ENCODE results near the gene ZNF438.
"Not testable (repeated sequence)": the region's sequence is repeated elsewhere in the genome, so short reads cannot be mapped to it uniquely, and the experiment has no call there.

The ZNF438 gene

GRCh38 chr10:30986053-30986555 lies 45.6 kb downstream of the ZNF438 start:
- no peak for ATAC-seq
- no peak for TF ChIP-seq GLIS3 (CRISPR knock-in tag; IDR thresholded peaks at IDR 0.05)
- TF ChIP-seq ARNTL (CRISPR knock-in tag; IDR thresholded peaks at IDR 0.05; ENCODE audit: borderline replicate concordance, low read depth), result no peak
- no peak for TF ChIP-seq ZFP30 (CRISPR knock-in tag; IDR thresholded peaks at IDR 0.05)
- no peak for TF ChIP-seq TOX (CRISPR knock-in tag; IDR thresholded peaks at IDR 0.05; ENCODE audit: borderline replicate concordance)
- no peak for TF ChIP-seq ZC3H10 (CRISPR knock-in tag; IDR thresholded peaks at IDR 0.05)
- no peak for TF ChIP-seq RARB (CRISPR knock-in tag; IDR thresholded peaks at IDR 0.05)
- TF ChIP-seq SNAI2 (CRISPR knock-in tag; IDR thresholded peaks at IDR 0.05), result no peak
- no peak for TF ChIP-seq PPARA (CRISPR knock-in tag; IDR thresholded peaks at IDR 0.05; ENCODE audit: borderline replicate concordance)
- no peak for TF ChIP-seq ESRRG (CRISPR knock-in tag; IDR thresholded peaks at IDR 0.05)
- no peak for TF ChIP-seq CSRNP3 (CRISPR knock-in tag; IDR thresholded peaks at IDR 0.05)
- no peak for TF ChIP-seq ZNF8 (CRISPR knock-in tag; IDR thresholded peaks at IDR 0.05)
- TF ChIP-seq POU6F1 (CRISPR knock-in tag; IDR thresholded peaks at IDR 0.05; ENCODE audit: borderline replicate concordance, low read depth), result no peak
- no peak for TF ChIP-seq BACH2 (CRISPR knock-in tag; IDR thresholded peaks at IDR 0.05; ENCODE audit: borderline replicate concordance)
- TF ChIP-seq ZNF565 (CRISPR knock-in tag; conservative IDR thresholded peaks at IDR 0.05; ENCODE audit: low read depth), result no peak
- TF ChIP-seq ISL1 (CRISPR knock-in tag; IDR thresholded peaks at IDR 0.05), result no peak
- no peak for TF ChIP-seq OSR1 (CRISPR knock-in tag; IDR thresholded peaks at IDR 0.05)

DNA sequence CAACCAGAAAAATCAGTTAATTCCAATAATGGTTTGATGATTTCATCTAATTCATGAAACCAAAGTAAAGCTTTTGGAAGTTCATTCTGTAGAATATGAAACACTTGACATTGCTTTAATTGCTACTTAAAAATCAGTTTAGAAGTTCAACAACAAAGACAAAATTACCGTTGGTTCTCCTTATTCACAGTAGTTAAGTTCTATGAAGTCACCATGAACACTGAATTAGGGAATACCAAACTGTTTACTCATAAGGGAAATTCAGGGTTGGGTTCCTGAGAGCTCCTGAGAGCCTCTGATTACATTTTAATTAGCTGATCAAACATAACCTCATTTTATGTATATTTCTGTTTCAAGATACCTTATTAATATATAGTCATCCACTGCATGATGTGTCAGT lies 46.2 kb downstream of the ZNF438 start:
- ATAC-seq, result no peak
- no peak for TF ChIP-seq ZC3H10 (CRISPR knock-in tag; IDR thresholded peaks at IDR 0.05)
- TF ChIP-seq CREB5 (CRISPR knock-in tag; IDR thresholded peaks at IDR 0.05; ENCODE audit: low read depth), result no peak
- no peak for TF ChIP-seq TSHZ2 (CRISPR knock-in tag; IDR thresholded peaks at IDR 0.05)
- TF ChIP-seq SNAI2 (CRISPR knock-in tag; IDR thresholded peaks at IDR 0.05), result no peak
- no peak for TF ChIP-seq BACH2 (CRISPR knock-in tag; IDR thresholded peaks at IDR 0.05; ENCODE audit: borderline replicate concordance)
- TF ChIP-seq RARB (CRISPR knock-in tag; IDR thresholded peaks at IDR 0.05), result no peak
- TF ChIP-seq OSR1 (CRISPR knock-in tag; IDR thresholded peaks at IDR 0.05), result no peak
- no peak for TF ChIP-seq PPARA (CRISPR knock-in tag; IDR thresholded peaks at IDR 0.05; ENCODE audit: borderline replicate concordance)
- no peak for TF ChIP-seq CSDC2 (CRISPR knock-in tag; IDR thresholded peaks at IDR 0.05)
- TF ChIP-seq GLIS3 (CRISPR knock-in tag; IDR thresholded peaks at IDR 0.05), result no peak
- TF ChIP-seq ZNF565 (CRISPR knock-in tag; conservative IDR thresholded peaks at IDR 0.05; ENCODE audit: low read depth), result no peak
- no peak for TF ChIP-seq TOX (CRISPR knock-in tag; IDR thresholded peaks at IDR 0.05; ENCODE audit: borderline replicate concordance)

GRCh38 chr10:30984563-30985328 lies 46.9 kb downstream of the ZNF438 start:
- no peak for ATAC-seq
- TF ChIP-seq ESRRG (CRISPR knock-in tag; IDR thresholded peaks at IDR 0.05), result no peak
- TF ChIP-seq ZC3H10 (CRISPR knock-in tag; IDR thresholded peaks at IDR 0.05), result no peak
- TF ChIP-seq ISL1 (CRISPR knock-in tag; IDR thresholded peaks at IDR 0.05), result no peak
- no peak for TF ChIP-seq OSR1 (CRISPR knock-in tag; IDR thresholded peaks at IDR 0.05)
- no peak for TF ChIP-seq CSRNP3 (CRISPR knock-in tag; IDR thresholded peaks at IDR 0.05)
- TF ChIP-seq TCF4 (CRISPR knock-in tag; IDR thresholded peaks at IDR 0.05; ENCODE audit: borderline replicate concordance), result no peak
- TF ChIP-seq BACH2 (CRISPR knock-in tag; IDR thresholded peaks at IDR 0.05; ENCODE audit: borderline replicate concordance), result no peak
- no peak for TF ChIP-seq ZFP30 (CRISPR knock-in tag; IDR thresholded peaks at IDR 0.05)
- no peak for TF ChIP-seq ZFP3 (CRISPR knock-in tag; IDR thresholded peaks at IDR 0.05)
- TF ChIP-seq CSDC2 (CRISPR knock-in tag; IDR thresholded peaks at IDR 0.05), result no peak

DNA sequence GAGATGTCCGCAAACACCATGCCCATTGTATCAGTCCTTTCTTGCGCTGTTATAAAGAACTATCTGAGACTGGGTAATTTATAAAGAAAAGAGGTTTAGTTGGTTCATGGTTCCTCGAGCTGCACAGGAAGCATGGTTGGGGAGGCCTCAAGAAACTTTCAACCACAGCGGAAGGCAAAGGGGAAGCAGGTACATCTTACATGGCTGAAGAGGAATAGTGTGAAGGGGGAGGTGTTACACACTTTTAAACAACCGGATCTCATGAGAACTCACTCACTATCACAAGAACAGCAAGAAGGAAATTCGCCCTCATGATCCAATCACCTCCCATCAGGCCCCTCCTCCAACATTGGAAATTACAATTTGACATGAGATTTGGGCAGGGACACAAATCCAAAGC lies 48.5 kb downstream of the ZNF438 start:
- not testable (repeated sequence) for ATAC-seq

All from SK-N-SH treated with all-trans-retinoic acid at 6 μM for 48 hours (cell line).